OCI-LY7 (cell line): Measurements from ENCODE around the gene TK2. TPM values are rescaled to one million over a fixed set of nuclear protein-coding genes. Genes with fewer than 3 reads are reported as not detected.

ENCODE experiments used
- BruUV-seq: library from RNA; stranded (reverse); fragments of 400-500 nt; replicated peaks from 2 replicates; lab custom pipeline; 2021; lab: Mats Ljungman, UMichigan
- CTCF ChIA-PET: fragments of 300-600 bp; sonication (Branson Sonifier 250); formaldehyde crosslinking; loops from one replicate; lab custom pipeline; 2022; ENCODE audit warnings: antibody characterized with exemption; ENCODE audit not compliant: unreplicated experiment; lab: Charles Lee
- POLR2A ChIA-PET: fragments of 300-600 bp; sonication (Branson Sonifier 250); formaldehyde crosslinking; loops from one replicate; lab custom pipeline; 2022; ENCODE audit warnings: antibody characterized with exemption; lab: Charles Lee
- DNase-seq: peaks from one replicate; pipeline ENCODE4 v3.0.0-alpha.2; 2015; ENCODE audit warnings: low spot score
- H2AFZ ChIP-seq: fragments of 200-600 bp; sonication (generic), shearing (Covaris generic); 2 replicates; pipeline ENCODE4 v1.6.1; 2014; ENCODE audit warnings: mild to moderate bottlenecking, antibody characterized with exemption, low read length, moderate library complexity
- H3K27ac ChIP-seq: fragments of 200-600 bp; sonication (generic); 2 replicates; pipeline ENCODE4 v1.5.1; 2014; ENCODE audit warnings: mixed run types, low read depth, mild to moderate bottlenecking, moderate library complexity, low read length, inconsistent platforms; ENCODE audit not compliant: poor library complexity, severe bottlenecking
- H3K36me3 ChIP-seq: fragments of 200-600 bp; sonication (generic); 2 replicates; pipeline ENCODE4 v1.6.1; 2014; ENCODE audit warnings: mild to moderate bottlenecking, antibody characterized with exemption, low read length, moderate library complexity, mixed read lengths; ENCODE audit not compliant: insufficient read depth
- H3K4me1 ChIP-seq: fragments of 200-600 bp; sonication (generic); 2 replicates; pipeline ENCODE4 v1.5.1; 2014; ENCODE audit warnings: mild to moderate bottlenecking, low read length; ENCODE audit not compliant: insufficient read depth, poor library complexity, severe bottlenecking
- H3K4me2 ChIP-seq: fragments of 200-600 bp; sonication (generic); 2 replicates; pipeline ENCODE4 v1.6.1; 2014; ENCODE audit warnings: mild to moderate bottlenecking, low read length
- H3K4me3 ChIP-seq: fragments of 200-600 bp; sonication (generic); 2 replicates; pipeline ENCODE4 v1.5.1; 2014; ENCODE audit warnings: mild to moderate bottlenecking, low read depth, low read length; ENCODE audit not compliant: poor library complexity, severe bottlenecking
- H3K79me2 ChIP-seq: fragments of 200-600 bp; sonication (generic); 2 replicates; pipeline ENCODE4 v1.6.1; 2016; ENCODE audit warnings: low read depth, mild to moderate bottlenecking, low read length, moderate library complexity, mixed read lengths; ENCODE audit not compliant: insufficient read depth
- H3K9me2 ChIP-seq: fragments of 200-600 bp; sonication (generic); 2 replicates; pipeline ENCODE4 v1.6.1; 2016; ENCODE audit warnings: mild to moderate bottlenecking, low read length, mixed read lengths; ENCODE audit not compliant: insufficient read depth
- H3K9me3 ChIP-seq: fragments of 200-600 bp; sonication (generic); 2 replicates; pipeline ENCODE4 v1.6.1; 2014; ENCODE audit warnings: mild to moderate bottlenecking, mixed run types, low read length, mixed read lengths
- H4K20me1 ChIP-seq: fragments of 200-600 bp; sonication (generic); 2 replicates; pipeline ENCODE4 v1.6.1; 2014; ENCODE audit warnings: mild to moderate bottlenecking, antibody characterized with exemption, low read length, moderate library complexity, mixed read lengths; ENCODE audit not compliant: insufficient read depth
- EZH2phosphoT487 ChIP-seq: fragments of 200-600 bp; sonication (generic); IDR thresholded peaks from 2 replicates; pipeline ENCODE4 v1.6.1; 2018; ENCODE audit warnings: low read depth, borderline replicate concordance, mild to moderate bottlenecking, mixed run types, antibody characterized with exemption, low read length, moderate library complexity, mixed read lengths
- intact Hi-C: fragments of 100-400 bp; cut with micrococcal nuclease; formaldehyde crosslinking; loops from one replicate; pipeline ENCODE4 v1.10.0; 2022; ENCODE audit not compliant: unreplicated experiment
- small RNA-seq: library from RNA; depleted of rRNA; stranded (forward); fragments of <200 nt; gene quantifications from one replicate; pipeline ENCODE3, GENCODE V24; 2014
- total RNA-seq, 2 experiments: library from RNA; depleted of rRNA in 1 of 2; stranded (reverse); fragments of >200 nt in 1 of 2; shearing (Covaris generic) in 1 of 2; gene quantifications; 2 replicates each; pipeline ENCODE4 v1.2.3, GENCODE V29; 2014 to 2022
- TF ChIP-seq, protein P1 (sequence below): fragments of 200-600 bp; sonication (generic); conservative IDR thresholded peaks from 2 replicates; pipeline ENCODE4 v1.5.1; 2014; ENCODE audit warnings: mild to moderate bottlenecking, antibody characterized with exemption, low read length, moderate library complexity, mixed read lengths

Gene TK2
- total RNA-seq, 2 experiments from 2014 or later: 0.06 to 1.9 TPM

DNA sequence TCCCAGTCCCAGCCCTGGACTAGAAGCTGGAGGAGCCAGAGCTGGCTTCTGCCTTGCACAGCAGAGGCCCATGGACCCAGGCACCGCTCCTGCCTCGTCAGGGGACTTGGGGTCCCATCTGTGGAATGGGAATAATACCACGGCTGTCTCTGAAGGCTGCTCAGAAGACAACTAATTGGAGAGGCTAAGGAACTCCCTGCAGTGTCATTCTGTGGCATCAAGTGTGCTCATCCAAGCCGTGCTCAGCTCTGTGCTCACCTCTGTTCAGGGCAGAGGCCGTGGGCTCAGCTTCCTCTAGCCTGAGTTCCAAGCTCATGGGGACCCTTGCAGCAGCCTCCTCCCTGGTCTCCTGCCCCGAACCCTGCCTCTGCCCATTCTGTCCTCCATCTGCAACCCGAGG lies 91.1 kb downstream of the TK2 start:
- no peak for TF ChIP-seq EZH2phosphoT487
- no peaks in the 10 kb centered on the region for H4K20me1 ChIP-seq
- H3K36me3 ChIP-seq: no peaks in the 10 kb centered on the region
- DNase-seq: no peak
- intact Hi-C loops: no loop called here
- H3K79me2 ChIP-seq: no peaks in the 10 kb centered on the region
- BruUV-seq: no TSS peak
- no peaks in the 10 kb centered on the region for H3K9me3 ChIP-seq
- ChIA-PET CTCF (no interaction called here), POLR2A (no interaction called here)
- H3K27ac ChIP-seq: no peak overlapping the region
- no peak overlapping the region for H3K4me2 ChIP-seq
- no peaks in the 10 kb centered on the region for H3K4me1 ChIP-seq
- H2AFZ ChIP-seq: no peak overlapping the region
- H3K9me2 ChIP-seq: no peaks in the 10 kb centered on the region
- H3K4me3 ChIP-seq: no peak overlapping the region

DNA sequence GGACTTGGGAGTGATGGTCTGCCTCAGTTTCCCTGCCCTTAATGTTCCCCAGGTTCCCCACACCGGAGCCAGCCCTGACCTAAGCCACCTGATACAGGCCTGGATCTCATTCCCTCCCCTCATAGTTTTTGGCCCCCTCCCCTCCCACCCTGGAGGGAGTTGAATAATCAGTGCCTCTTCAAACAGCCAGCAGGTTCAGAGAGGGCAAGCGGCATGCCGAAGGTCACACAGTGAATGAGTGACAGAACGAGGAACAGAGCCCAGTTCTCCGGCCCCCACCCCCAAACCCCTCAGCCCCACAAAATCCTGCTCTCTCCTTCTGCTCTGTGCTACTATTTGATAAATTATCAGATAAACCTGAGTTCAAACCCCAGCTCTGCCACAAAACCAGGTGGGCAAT lies 91.6 kb downstream of the TK2 start:
- DNase-seq: no peak
- H3K79me2 ChIP-seq: no peaks in the 10 kb centered on the region
- intact Hi-C loops: no loop called here
- H3K4me2 ChIP-seq: no peak overlapping the region
- ChIA-PET POLR2A (no interaction called here), CTCF (no interaction called here)
- H3K4me1 ChIP-seq: no peaks in the 10 kb centered on the region
- no peak overlapping the region for H2AFZ ChIP-seq
- no peaks in the 10 kb centered on the region for H3K9me2 ChIP-seq
- no peaks in the 10 kb centered on the region for H3K36me3 ChIP-seq
- H4K20me1 ChIP-seq: no peaks in the 10 kb centered on the region
- H3K9me3 ChIP-seq: no peaks in the 10 kb centered on the region
- BruUV-seq: no TSS peak
- no peak overlapping the region for H3K4me3 ChIP-seq
- TF ChIP-seq, protein P1, sequence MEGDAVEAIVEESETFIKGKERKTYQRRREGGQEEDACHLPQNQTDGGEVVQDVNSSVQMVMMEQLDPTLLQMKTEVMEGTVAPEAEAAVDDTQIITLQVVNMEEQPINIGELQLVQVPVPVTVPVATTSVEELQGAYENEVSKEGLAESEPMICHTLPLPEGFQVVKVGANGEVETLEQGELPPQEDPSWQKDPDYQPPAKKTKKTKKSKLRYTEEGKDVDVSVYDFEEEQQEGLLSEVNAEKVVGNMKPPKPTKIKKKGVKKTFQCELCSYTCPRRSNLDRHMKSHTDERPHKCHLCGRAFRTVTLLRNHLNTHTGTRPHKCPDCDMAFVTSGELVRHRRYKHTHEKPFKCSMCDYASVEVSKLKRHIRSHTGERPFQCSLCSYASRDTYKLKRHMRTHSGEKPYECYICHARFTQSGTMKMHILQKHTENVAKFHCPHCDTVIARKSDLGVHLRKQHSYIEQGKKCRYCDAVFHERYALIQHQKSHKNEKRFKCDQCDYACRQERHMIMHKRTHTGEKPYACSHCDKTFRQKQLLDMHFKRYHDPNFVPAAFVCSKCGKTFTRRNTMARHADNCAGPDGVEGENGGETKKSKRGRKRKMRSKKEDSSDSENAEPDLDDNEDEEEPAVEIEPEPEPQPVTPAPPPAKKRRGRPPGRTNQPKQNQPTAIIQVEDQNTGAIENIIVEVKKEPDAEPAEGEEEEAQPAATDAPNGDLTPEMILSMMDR: no peak
- no peak for TF ChIP-seq EZH2phosphoT487
- H3K27ac ChIP-seq: no peak overlapping the region

Small RNA genes within 50 kb of the gene (small RNA-seq; reads per million reads assigned to genes)
- not detected for gene CKLF-CMTM1

Other genes starting within 250 kb of the TK2 start
- gene CDH5, start 183.4 kb downstream of the TK2 start, total RNA-seq (2014; rRNA removed; shearing (Covaris generic)): not detected in 2 replicates
- 0.09 TPM in 1 of 2 replicates, not detected in the other for gene CDH5, start 183.4 kb downstream of the TK2 start, total RNA-seq (2022)
- not detected in 2 replicates for gene BEAN1, start 122.8 kb downstream of the TK2 start, total RNA-seq (2014; rRNA removed; shearing (Covaris generic))
- gene BEAN1, start 122.8 kb downstream of the TK2 start, total RNA-seq (2022): 0.13 TPM in 1 of 2 replicates, not detected in the other
- 56.6 and 58.3 TPM in 2 replicates for gene CKLF, start 2.5 kb upstream of the TK2 start, total RNA-seq (2014; rRNA removed; shearing (Covaris generic))
- gene CKLF, start 2.5 kb upstream of the TK2 start, total RNA-seq (2022): 98.7 and 109 TPM in 2 replicates
- 3.8 and 8.5 TPM in 2 replicates for gene CMTM1, start 16.3 kb upstream of the TK2 start, total RNA-seq (2014; rRNA removed; shearing (Covaris generic))
- 10.6 and 10.7 TPM in 2 replicates for gene CMTM1, start 16.3 kb upstream of the TK2 start, total RNA-seq (2022)
- gene CMTM2, start 29.3 kb upstream of the TK2 start, total RNA-seq (2014; rRNA removed; shearing (Covaris generic)): 0.19 TPM in 1 of 2 replicates, not detected in the other
- gene CMTM2, start 29.3 kb upstream of the TK2 start, total RNA-seq (2022): 0.91 TPM in 1 of 2 replicates, not detected in the other
- 5.0 and 5.3 TPM in 2 replicates for gene CMTM3, start 54.6 kb upstream of the TK2 start, total RNA-seq (2014; rRNA removed; shearing (Covaris generic))
- 27.5 and 30.4 TPM in 2 replicates for gene CMTM3, start 54.6 kb upstream of the TK2 start, total RNA-seq (2022)
- 0.03 TPM in 1 of 2 replicates, not detected in the other for gene CMTM4, start 146.6 kb upstream of the TK2 start, total RNA-seq (2014; rRNA removed; shearing (Covaris generic))
- 0.76 and 1.3 TPM in 2 replicates for gene CMTM4, start 146.6 kb upstream of the TK2 start, total RNA-seq (2022)
- 48.4 and 48.9 TPM in 2 replicates for gene DYNC1LI2, start 201.5 kb upstream of the TK2 start, total RNA-seq (2014; rRNA removed; shearing (Covaris generic))
- gene DYNC1LI2, start 201.5 kb upstream of the TK2 start, total RNA-seq (2022): 62.4 and 64.0 TPM in 2 replicates